ENCODE data around the gene AGT. TPM values are rescaled to one million over a fixed set of nuclear protein-coding genes. Genes with fewer than 3 reads are reported as not detected.

AGT gene
- total RNA-seq, 1 experiment from 2014 or later: not detected

DNA sequence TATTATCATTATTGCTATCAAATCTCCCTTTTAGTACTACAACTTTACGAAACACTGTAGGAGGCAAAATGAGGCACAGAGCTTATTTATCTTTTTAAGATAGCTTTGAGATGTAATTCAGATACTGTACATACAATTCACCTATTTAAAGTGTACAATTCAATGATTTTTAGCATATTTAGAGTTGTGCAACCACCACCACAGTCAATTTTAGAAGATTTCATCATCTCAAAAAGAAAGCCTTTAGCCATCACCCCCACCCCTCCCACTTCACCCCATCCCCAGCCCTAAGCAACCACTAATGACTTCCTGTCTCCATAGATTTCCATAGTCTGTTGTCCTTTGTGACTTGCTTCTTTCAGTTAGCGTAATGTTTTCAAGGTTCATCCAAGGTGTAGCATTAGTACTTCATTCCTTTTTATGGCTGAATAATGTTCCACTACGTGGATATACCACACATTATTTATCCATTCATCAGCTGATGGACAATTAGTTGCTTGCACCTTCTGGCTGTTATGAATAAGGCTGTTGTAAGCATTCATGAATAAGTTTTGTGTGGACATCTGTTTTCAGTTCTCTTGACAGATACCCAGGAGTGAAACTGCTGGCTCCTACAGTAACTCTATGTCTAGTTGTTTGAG, 23.8 kb upstream of the AGT start:
- H4K20me1 ChIP-seq (ENCODE audit: low read length): no peaks in the 10 kb centered on the region
- H3K9me3 ChIP-seq (ENCODE audit: low read length): no peaks in the 10 kb centered on the region
- H3K4me3 ChIP-seq (ENCODE audit: low read length): no peak overlapping the region
- no peaks in the 10 kb centered on the region for H3K36me3 ChIP-seq (ENCODE audit: low read depth, low read length)
- ATAC-seq: no peak
- H3K9me2 ChIP-seq (replicated peaks; ENCODE audit: low read length): no peaks in the 10 kb centered on the region
- H3K4me2 ChIP-seq (ENCODE audit: low read length): no peak overlapping the region
- BruUV-seq (replicated peaks): no TSS peak
- no peaks in the 10 kb centered on the region for H3K79me2 ChIP-seq (ENCODE audit: low read length)
- ChIA-PET CTCF (no interaction called here), POLR2A (ENCODE audit: unreplicated experiment) (no interaction called here)
- no peak overlapping the region for H2AFZ ChIP-seq (ENCODE audit: low read length)
- TF ChIP-seq EZH2 (IDR thresholded peaks at IDR 0.05; ENCODE audit: low read length, unreplicated experiment) (no peak), EZH2phosphoT487 (IDR thresholded peaks at IDR 0.05; ENCODE audit: borderline replicate concordance, low read length) (no peak)
- TF ChIP-seq, protein P1, sequence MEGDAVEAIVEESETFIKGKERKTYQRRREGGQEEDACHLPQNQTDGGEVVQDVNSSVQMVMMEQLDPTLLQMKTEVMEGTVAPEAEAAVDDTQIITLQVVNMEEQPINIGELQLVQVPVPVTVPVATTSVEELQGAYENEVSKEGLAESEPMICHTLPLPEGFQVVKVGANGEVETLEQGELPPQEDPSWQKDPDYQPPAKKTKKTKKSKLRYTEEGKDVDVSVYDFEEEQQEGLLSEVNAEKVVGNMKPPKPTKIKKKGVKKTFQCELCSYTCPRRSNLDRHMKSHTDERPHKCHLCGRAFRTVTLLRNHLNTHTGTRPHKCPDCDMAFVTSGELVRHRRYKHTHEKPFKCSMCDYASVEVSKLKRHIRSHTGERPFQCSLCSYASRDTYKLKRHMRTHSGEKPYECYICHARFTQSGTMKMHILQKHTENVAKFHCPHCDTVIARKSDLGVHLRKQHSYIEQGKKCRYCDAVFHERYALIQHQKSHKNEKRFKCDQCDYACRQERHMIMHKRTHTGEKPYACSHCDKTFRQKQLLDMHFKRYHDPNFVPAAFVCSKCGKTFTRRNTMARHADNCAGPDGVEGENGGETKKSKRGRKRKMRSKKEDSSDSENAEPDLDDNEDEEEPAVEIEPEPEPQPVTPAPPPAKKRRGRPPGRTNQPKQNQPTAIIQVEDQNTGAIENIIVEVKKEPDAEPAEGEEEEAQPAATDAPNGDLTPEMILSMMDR (conservative IDR thresholded peaks at IDR 0.05; ENCODE audit: low read depth, low read length): no peak
- H3K9ac ChIP-seq (ENCODE audit: low read length): no peak overlapping the region
- peaks cover 5% of the 10 kb centered on the region; the same call in 1 of the 2 replicates for H3K4me1 ChIP-seq (ENCODE audit: insufficient read depth, low read length)
- no peak for DNase-seq
- H3K27ac ChIP-seq (ENCODE audit: low read length): no peak overlapping the region
- intact Hi-C loops (cut with micrococcal nuclease): no loop called here
- H3F3A ChIP-seq (ENCODE audit: low read length, unreplicated experiment): no peaks in the 10 kb centered on the region
- no peaks in the 10 kb centered on the region for H3K27me3 ChIP-seq (ENCODE audit: low read length)

DNA sequence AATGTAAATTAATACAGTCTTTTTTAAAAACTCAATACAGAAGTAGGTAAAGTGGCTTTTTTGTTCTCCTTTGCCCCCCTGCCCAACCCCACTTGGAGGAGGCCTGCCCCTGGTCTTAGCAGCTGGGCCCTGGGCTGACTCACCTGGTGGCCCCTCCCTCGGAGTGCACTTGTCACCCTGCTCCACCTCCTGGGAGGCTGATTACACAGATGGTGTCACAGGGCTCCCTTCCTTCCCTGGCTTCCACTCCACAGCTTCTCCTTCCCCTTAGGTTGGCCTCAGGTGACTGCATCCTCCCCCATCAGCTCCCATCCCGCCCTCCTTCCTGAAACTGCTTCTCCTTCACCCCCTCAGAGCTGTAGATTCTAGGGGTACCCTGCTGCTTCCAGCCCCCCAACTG, 21.5 kb upstream of the AGT start:
- Histone ChIP-seq H3K9me2 (replicated peaks; ENCODE audit: low read length) (no peaks in the 10 kb centered on the region), H3K27ac (ENCODE audit: low read length) (no peak overlapping the region), H3K27me3 (ENCODE audit: low read length) (no peaks in the 10 kb centered on the region), H3F3A (ENCODE audit: low read length, unreplicated experiment) (no peaks in the 10 kb centered on the region), H2AFZ (ENCODE audit: low read length) (0 out of 2 replicates have a peak overlapping the region, but pooled peaks have one; percentile 35), H3K4me2 (ENCODE audit: low read length) (no peak overlapping the region), H3K9me3 (ENCODE audit: low read length) (no peaks in the 10 kb centered on the region), H3K79me2 (ENCODE audit: low read length) (no peaks in the 10 kb centered on the region), H3K4me3 (ENCODE audit: low read length) (no peak overlapping the region), H4K20me1 (ENCODE audit: low read length) (no peaks in the 10 kb centered on the region), H3K36me3 (ENCODE audit: low read depth, low read length) (no peaks in the 10 kb centered on the region), H3K4me1 (ENCODE audit: insufficient read depth, low read length) (peaks cover 5% of the 10 kb centered on the region; the same call in 1 of the 2 replicates), H3K9ac (ENCODE audit: low read length) (no peak overlapping the region)
- intact Hi-C loops (cut with micrococcal nuclease): no loop called here
- TF ChIP-seq EZH2 (IDR thresholded peaks at IDR 0.05; ENCODE audit: low read length, unreplicated experiment) (no peak), EZH2phosphoT487 (IDR thresholded peaks at IDR 0.05; ENCODE audit: borderline replicate concordance, low read length) (no peak)
- TF ChIP-seq, protein P1 (conservative IDR thresholded peaks at IDR 0.05; ENCODE audit: low read depth, low read length): no peak
- peak; percentile 89 for ATAC-seq
- CTCF ChIA-PET: no interaction called here
- peak; percentile 80 for DNase-seq
- no TSS peak for BruUV-seq (replicated peaks)
- POLR2A ChIA-PET (ENCODE audit: unreplicated experiment): no interaction called here

DNA sequence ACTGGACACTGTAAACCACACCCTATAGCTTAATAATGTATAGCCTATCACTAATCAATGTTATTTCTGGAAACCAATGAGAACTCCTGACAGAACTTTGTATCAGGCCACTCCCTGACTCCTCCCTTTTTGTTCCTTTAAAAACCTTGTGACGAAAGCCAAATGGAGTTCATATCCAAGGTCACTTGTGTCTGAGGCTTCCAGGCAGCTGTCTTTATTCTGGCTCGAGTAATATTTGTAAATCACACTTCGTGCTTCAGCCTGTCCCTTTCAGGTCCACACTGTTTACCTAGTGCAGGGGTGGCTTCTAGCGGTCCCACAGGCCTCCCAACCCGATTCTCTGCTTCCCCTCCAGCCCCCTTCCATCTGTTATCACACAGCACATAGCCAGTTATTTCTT, 17.1 kb upstream of the AGT start:
- POLR2A ChIA-PET (ENCODE audit: unreplicated experiment): no interaction called here
- intact Hi-C loops (cut with micrococcal nuclease): no loop called here
- H3K4me3 ChIP-seq (ENCODE audit: low read length): no peak overlapping the region
- H3K79me2 ChIP-seq (ENCODE audit: low read length): no peaks in the 10 kb centered on the region
- no peaks in the 10 kb centered on the region for H4K20me1 ChIP-seq (ENCODE audit: low read length)
- H3K9me3 ChIP-seq (ENCODE audit: low read length): no peaks in the 10 kb centered on the region
- no peak overlapping the region for H3K4me2 ChIP-seq (ENCODE audit: low read length)
- H3K27me3 ChIP-seq (ENCODE audit: low read length): no peaks in the 10 kb centered on the region
- TF ChIP-seq EZH2phosphoT487 (IDR thresholded peaks at IDR 0.05; ENCODE audit: borderline replicate concordance, low read length): no peak
- TF ChIP-seq, protein P1 (conservative IDR thresholded peaks at IDR 0.05; ENCODE audit: low read depth, low read length): no peak
- TF ChIP-seq EZH2 (IDR thresholded peaks at IDR 0.05; ENCODE audit: low read length, unreplicated experiment): no peak
- H3K9ac ChIP-seq (ENCODE audit: low read length): no peak overlapping the region
- H3K4me1 ChIP-seq (ENCODE audit: insufficient read depth, low read length): peaks cover 5% of the 10 kb centered on the region; the same call in 1 of the 2 replicates
- no peak for ATAC-seq
- BruUV-seq (replicated peaks): no TSS peak
- H3F3A ChIP-seq (ENCODE audit: low read length, unreplicated experiment): no peaks in the 10 kb centered on the region
- H2AFZ ChIP-seq (ENCODE audit: low read length): no peak overlapping the region
- CTCF ChIA-PET: no interaction called here
- no peak for DNase-seq
- H3K36me3 ChIP-seq (ENCODE audit: low read depth, low read length): no peaks in the 10 kb centered on the region
- H3K9me2 ChIP-seq (replicated peaks; ENCODE audit: low read length): no peaks in the 10 kb centered on the region
- H3K27ac ChIP-seq (ENCODE audit: low read length): no peak overlapping the region

Data from PC-3 (cell line).